ENCODE data around the gene MINDY1. TPM values are rescaled to one million over a fixed set of nuclear protein-coding genes. Genes with fewer than 3 reads are reported as not detected.

The MINDY1 gene
- total and polyA plus RNA-seq, 9 of the 15 experiments (the other 6 are each of a cell fraction or from before 2014, with no cell fraction given), result 0.49 to 11.0 (median 6.0) TPM

GRCh38 chr1:150976401-150976821 lies 30.3 kb downstream of the MINDY1 start (continued):
- TF ChIP-seq, protein P1, sequence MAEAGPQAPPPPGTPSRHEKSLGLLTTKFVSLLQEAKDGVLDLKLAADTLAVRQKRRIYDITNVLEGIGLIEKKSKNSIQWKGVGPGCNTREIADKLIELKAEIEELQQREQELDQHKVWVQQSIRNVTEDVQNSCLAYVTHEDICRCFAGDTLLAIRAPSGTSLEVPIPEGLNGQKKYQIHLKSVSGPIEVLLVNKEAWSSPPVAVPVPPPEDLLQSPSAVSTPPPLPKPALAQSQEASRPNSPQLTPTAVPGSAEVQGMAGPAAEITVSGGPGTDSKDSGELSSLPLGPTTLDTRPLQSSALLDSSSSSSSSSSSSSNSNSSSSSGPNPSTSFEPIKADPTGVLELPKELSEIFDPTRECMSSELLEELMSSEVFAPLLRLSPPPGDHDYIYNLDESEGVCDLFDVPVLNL (CRISPR knock-in tag; IDR thresholded peaks at IDR 0.05; ENCODE audit: low read depth), result no peak
- TF ChIP-seq TRIM28 (IDR thresholded peaks at IDR 0.05), result peak; percentile 62; the same call in 1 of the 2 replicates
- TF ChIP-seq, protein P2, sequence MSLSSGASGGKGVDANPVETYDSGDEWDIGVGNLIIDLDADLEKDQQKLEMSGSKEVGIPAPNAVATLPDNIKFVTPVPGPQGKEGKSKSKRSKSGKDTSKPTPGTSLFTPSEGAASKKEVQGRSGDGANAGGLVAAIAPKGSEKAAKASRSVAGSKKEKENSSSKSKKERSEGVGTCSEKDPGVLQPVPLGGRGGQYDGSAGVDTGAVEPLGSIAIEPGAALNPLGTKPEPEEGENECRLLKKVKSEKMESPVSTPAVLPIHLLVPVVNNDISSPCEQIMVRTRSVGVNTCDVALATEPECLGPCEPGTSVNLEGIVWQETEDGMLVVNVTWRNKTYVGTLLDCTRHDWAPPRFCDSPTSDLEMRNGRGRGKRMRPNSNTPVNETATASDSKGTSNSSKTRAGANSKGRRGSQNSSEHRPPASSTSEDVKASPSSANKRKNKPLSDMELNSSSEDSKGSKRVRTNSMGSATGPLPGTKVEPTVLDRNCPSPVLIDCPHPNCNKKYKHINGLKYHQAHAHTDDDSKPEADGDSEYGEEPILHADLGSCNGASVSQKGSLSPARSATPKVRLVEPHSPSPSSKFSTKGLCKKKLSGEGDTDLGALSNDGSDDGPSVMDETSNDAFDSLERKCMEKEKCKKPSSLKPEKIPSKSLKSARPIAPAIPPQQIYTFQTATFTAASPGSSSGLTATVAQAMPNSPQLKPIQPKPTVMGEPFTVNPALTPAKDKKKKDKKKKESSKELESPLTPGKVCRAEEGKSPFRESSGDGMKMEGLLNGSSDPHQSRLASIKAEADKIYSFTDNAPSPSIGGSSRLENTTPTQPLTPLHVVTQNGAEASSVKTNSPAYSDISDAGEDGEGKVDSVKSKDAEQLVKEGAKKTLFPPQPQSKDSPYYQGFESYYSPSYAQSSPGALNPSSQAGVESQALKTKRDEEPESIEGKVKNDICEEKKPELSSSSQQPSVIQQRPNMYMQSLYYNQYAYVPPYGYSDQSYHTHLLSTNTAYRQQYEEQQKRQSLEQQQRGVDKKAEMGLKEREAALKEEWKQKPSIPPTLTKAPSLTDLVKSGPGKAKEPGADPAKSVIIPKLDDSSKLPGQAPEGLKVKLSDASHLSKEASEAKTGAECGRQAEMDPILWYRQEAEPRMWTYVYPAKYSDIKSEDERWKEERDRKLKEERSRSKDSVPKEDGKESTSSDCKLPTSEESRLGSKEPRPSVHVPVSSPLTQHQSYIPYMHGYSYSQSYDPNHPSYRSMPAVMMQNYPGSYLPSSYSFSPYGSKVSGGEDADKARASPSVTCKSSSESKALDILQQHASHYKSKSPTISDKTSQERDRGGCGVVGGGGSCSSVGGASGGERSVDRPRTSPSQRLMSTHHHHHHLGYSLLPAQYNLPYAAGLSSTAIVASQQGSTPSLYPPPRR (CRISPR knock-in tag; IDR thresholded peaks at IDR 0.05; ENCODE audit: borderline replicate concordance), result 0 out of 2 replicates have a peak, but pooled peaks have one; percentile 36
- no peak for TF ChIP-seq BRF2 (IDR thresholded peaks at IDR 0.05; ENCODE audit: borderline replicate concordance, insufficient read depth, insufficient read length)
- 0 out of 2 replicates have a peak, but pooled peaks have one; percentile 36 for TF ChIP-seq LARP7 (IDR thresholded peaks at IDR 0.05)
- TF ChIP-seq ZSCAN29 (IDR thresholded peaks at IDR 0.05), result 0 out of 2 replicates have a peak, but pooled peaks have one; percentile 11
- TF ChIP-seq MBD2 (IDR thresholded peaks at IDR 0.05; ENCODE audit: borderline replicate concordance, low read depth), result no peak
- TF ChIP-seq SIX5 (IDR thresholded peaks at IDR 0.05; ENCODE audit: borderline replicate concordance in 1 of 2, insufficient read depth in 1 of 2, low read depth in 1 of 2, low read length in 2 of 2), result no peak
- 0 out of 2 replicates have a peak, but pooled peaks have one; percentile 60 for TF ChIP-seq DNMT1 (IDR thresholded peaks at IDR 0.05)
- TF ChIP-seq TBP (optimal IDR thresholded peaks at IDR 0.05; ENCODE audit: low read depth, low read length), result peak; percentile 6
- no peak for TF ChIP-seq ADNP (tag; IDR thresholded peaks at IDR 0.05)
- TF ChIP-seq, protein P3, sequence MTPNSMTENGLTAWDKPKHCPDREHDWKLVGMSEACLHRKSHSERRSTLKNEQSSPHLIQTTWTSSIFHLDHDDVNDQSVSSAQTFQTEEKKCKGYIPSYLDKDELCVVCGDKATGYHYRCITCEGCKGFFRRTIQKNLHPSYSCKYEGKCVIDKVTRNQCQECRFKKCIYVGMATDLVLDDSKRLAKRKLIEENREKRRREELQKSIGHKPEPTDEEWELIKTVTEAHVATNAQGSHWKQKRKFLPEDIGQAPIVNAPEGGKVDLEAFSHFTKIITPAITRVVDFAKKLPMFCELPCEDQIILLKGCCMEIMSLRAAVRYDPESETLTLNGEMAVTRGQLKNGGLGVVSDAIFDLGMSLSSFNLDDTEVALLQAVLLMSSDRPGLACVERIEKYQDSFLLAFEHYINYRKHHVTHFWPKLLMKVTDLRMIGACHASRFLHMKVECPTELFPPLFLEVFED (CRISPR knock-in tag; conservative IDR thresholded peaks at IDR 0.05), result no peak
- TF ChIP-seq DACH1 (IDR thresholded peaks at IDR 0.05; ENCODE audit: partially characterized antibody), result peak; percentile 17
- TF ChIP-seq ZKSCAN1 (IDR thresholded peaks at IDR 0.05; ENCODE audit: low read depth, low read length), result no peak
- TF ChIP-seq CREM (IDR thresholded peaks at IDR 0.05; ENCODE audit: low read depth), result no peak
- no peak; the same call in 1 of the 2 replicates for TF ChIP-seq TFAP4 (CRISPR knock-in tag; IDR thresholded peaks at IDR 0.05; ENCODE audit: borderline replicate concordance)
- peak; percentile 40 for TF ChIP-seq ARHGAP35 (IDR thresholded peaks at IDR 0.05; ENCODE audit: partially characterized antibody)
- no peak for TF ChIP-seq ZBTB1 (CRISPR knock-in tag; IDR thresholded peaks at IDR 0.05; ENCODE audit: borderline replicate concordance, low read depth)
- no peak for TF ChIP-seq ZNF282 (CRISPR knock-in tag; IDR thresholded peaks at IDR 0.05)
- TF ChIP-seq MYNN (IDR thresholded peaks at IDR 0.05), result no peak
- TF ChIP-seq MYNN (CRISPR knock-in tag; IDR thresholded peaks at IDR 0.05), result no peak

Data from K562 (cell line).